Peyer's patch (tissue), 4 donors: ENCODE measurements around the gene CPXM1. TPM values are rescaled to one million over a fixed set of nuclear protein-coding genes. Genes with fewer than 3 reads are reported as not detected.
A peak's percentile ranks its signal among the peaks of the same experiment; 100 is the strongest.

ENCODE experiments used
- DNase-seq, 3 donors: peaks; one replicate each; pipeline ENCODE4 v3.0.0-alpha.2; 2017 to 2019
- H3K27ac ChIP-seq, 4 donors: fragments of 200-600 bp; sonication (generic); one replicate each; pipeline ENCODE4 v1.5.1; 2016 to 2019
- H3K27me3 ChIP-seq, 2 donors: fragments of 200-600 bp; sonication (generic); one replicate each; pipeline ENCODE4 v1.5.1; 2019
- H3K36me3 ChIP-seq, 3 donors: fragments of 200-600 bp; sonication (generic); one replicate each; pipeline ENCODE4 v1.5.1; 2016 to 2019
- H3K4me1 ChIP-seq, 4 donors: fragments of 200-600 bp; sonication (generic); one replicate each; pipeline ENCODE4 v1.5.1; 2016 to 2019
- H3K4me3 ChIP-seq, 4 donors: fragments of 200-600 bp; sonication (generic); 1 replicate in 3 of 4; 2 replicates in 1 of 4; pipeline ENCODE4 v1.5.1; 2016 to 2019; ENCODE audit warnings: mild to moderate bottlenecking in 1 of 4
- H3K9me3 ChIP-seq, 4 donors: fragments of 200-600 bp; sonication (generic); one replicate each; pipeline ENCODE4 v1.5.1; 2016 to 2019; ENCODE audit warnings: mild to moderate bottlenecking in 1 of 4
- CTCF ChIP-seq, 6 experiments: fragments of 450-650 bp in 4 of 6; fragments of 200-600 bp in 2 of 6; sonication (generic) in 1 of 6; IDR thresholded peaks; one replicate each; pipeline ENCODE4 v1.5.1; 2017 to 2019; ENCODE audit warnings: antibody characterized with exemption in 6 of 6, mild to moderate bottlenecking in 3 of 6, moderate library complexity in 1 of 6
- POLR2A ChIP-seq, 2 donors: fragments of 450-650 bp; IDR thresholded peaks; one replicate each; pipeline ENCODE4 v1.5.1; 2017; ENCODE audit warnings: antibody characterized with exemption in 2 of 2, mild to moderate bottlenecking in 2 of 2, moderate library complexity in 2 of 2
- total RNA-seq, 4 donors: library from RNA; depleted of rRNA; stranded (reverse); fragments of >200 nt; gene quantifications; one replicate each; pipeline ENCODE4 v1.1.0, GENCODE V29; 2016

Gene CPXM1
- total RNA-seq, 4 donors from 2014 or later: 1.1 to 2.5 (median 1.2) TPM; not detected in 1

- no peaks in the 10 kb centered on the region for H3K36me3 ChIP-seq
- H3K27ac ChIP-seq: no peak overlapping the region
- H3K27me3 ChIP-seq: no peaks in the 10 kb centered on the region
- H3K4me1 ChIP-seq: no peaks in the 10 kb centered on the region
- DNase-seq: no peak
- no peak overlapping the region for H3K4me3 ChIP-seq
- no peaks in the 10 kb centered on the region for H3K9me3 ChIP-seq
- TF ChIP-seq POLR2A (IDR thresholded peaks at IDR 0.05) (no peak), CTCF (IDR thresholded peaks at IDR 0.05) (no peak)
These were observed 37.8 kb downstream of the CPXM1 start for GRCh38 chr20:2762578-2763131.

GRCh38 chr20:2761885-2762284, 38.5 kb downstream of the CPXM1 start:
- no peak overlapping the region for H3K27ac ChIP-seq
- no peak overlapping the region for H3K4me3 ChIP-seq
- no peaks in the 10 kb centered on the region for H3K27me3 ChIP-seq
- no peaks in the 10 kb centered on the region for H3K4me1 ChIP-seq
- no peak for DNase-seq
- no peaks in the 10 kb centered on the region for H3K9me3 ChIP-seq
- H3K36me3 ChIP-seq: no peaks in the 10 kb centered on the region
- TF ChIP-seq CTCF (IDR thresholded peaks at IDR 0.05) (no peak), POLR2A (IDR thresholded peaks at IDR 0.05) (no peak)

- no peaks in the 10 kb centered on the region for H3K27me3 ChIP-seq
These were observed 39.5 kb downstream of the CPXM1 start for GRCh38 chr20:2760952-2761305.

GRCh38 chr20:2760297-2760951, 40.0 kb downstream of the CPXM1 start:
- no peaks in the 10 kb centered on the region for H3K27me3 ChIP-seq
- H3K27ac ChIP-seq: no peak overlapping the region
- H3K36me3 ChIP-seq: no peaks in the 10 kb centered on the region
- peak in 1 of 3 donors; percentile 39 for DNase-seq
- no peak overlapping the region for H3K4me3 ChIP-seq
- TF ChIP-seq POLR2A (IDR thresholded peaks at IDR 0.05) (no peak), CTCF (IDR thresholded peaks at IDR 0.05) (no peak)
- no peaks in the 10 kb centered on the region for H3K4me1 ChIP-seq
- H3K9me3 ChIP-seq: no peaks in the 10 kb centered on the region

More at GRCh38 chr20:2760952-2761305, 39.5 kb downstream of the CPXM1 start:
- H3K9me3 ChIP-seq: no peaks in the 10 kb centered on the region
- H3K36me3 ChIP-seq: no peaks in the 10 kb centered on the region
- no peaks in the 10 kb centered on the region for H3K4me1 ChIP-seq
- DNase-seq: peak in 1 of 3 donors; percentile 18
- TF ChIP-seq CTCF (IDR thresholded peaks at IDR 0.05) (no peak), POLR2A (IDR thresholded peaks at IDR 0.05) (no peak)
- no peak overlapping the region for H3K4me3 ChIP-seq
- no peak overlapping the region for H3K27ac ChIP-seq

GRCh38 chr20:2759603-2760296, 40.7 kb downstream of the CPXM1 start:
- Histone ChIP-seq H3K27me3 (no peaks in the 10 kb centered on the region), H3K4me3 (no peak overlapping the region), H3K4me1 (no peaks in the 10 kb centered on the region), H3K9me3 (no peaks in the 10 kb centered on the region), H3K36me3 (no peaks in the 10 kb centered on the region), H3K27ac (no peak overlapping the region)
- no peak for TF ChIP-seq CTCF (IDR thresholded peaks at IDR 0.05)
- no peak for TF ChIP-seq POLR2A (IDR thresholded peaks at IDR 0.05)
- DNase-seq: no peak
